Muscle of arm (tissue), 12 donors: ENCODE data around the gene TAF1. TPM values are rescaled to one million over a fixed set of nuclear protein-coding genes. Genes with fewer than 3 reads are reported as not detected.
"Not testable (repeated sequence)": the region's sequence is repeated elsewhere in the genome, so short reads cannot be mapped to it uniquely, and the experiment has no call there.

Source experiments
- DNase-seq: peaks from one replicate; pipeline ENCODE4 v3.0.0-alpha.2; 2013
- polyA plus RNA-seq, 12 donors: library from polyadenylated mRNA; unstranded; fragments of 120-200 nt; gene quantifications; one replicate each; pipeline ENCODE4 v1.2.1, GENCODE V29; 2013; ENCODE audit not compliant: insufficient read length in 12 of 12

Gene TAF1
- polyA plus RNA-seq, 12 donors: 20.4 to 48.9 (median 27.8) TPM; not detected in 1

DNA sequence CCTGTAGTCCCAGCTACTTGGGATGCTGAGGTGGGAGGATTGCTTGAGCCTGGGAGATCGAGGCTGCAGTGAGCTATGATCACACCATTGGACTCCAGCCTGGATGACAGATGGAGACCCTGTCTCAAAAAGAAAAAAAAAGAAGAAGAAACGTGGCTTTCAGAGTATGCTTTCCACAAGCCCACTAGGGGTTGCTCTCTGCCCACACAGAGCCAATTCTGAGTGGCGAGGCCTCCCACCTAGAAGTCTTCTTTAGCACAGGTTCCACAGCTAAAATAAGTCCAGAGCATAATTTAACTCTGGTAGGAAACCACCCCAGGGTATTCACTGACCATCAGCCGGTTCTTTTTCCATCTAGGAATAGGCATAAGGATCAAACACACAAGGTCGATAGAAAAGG is 50.1 kb downstream of the TAF1 start:
- not testable (repeated sequence) for DNase-seq

DNA sequence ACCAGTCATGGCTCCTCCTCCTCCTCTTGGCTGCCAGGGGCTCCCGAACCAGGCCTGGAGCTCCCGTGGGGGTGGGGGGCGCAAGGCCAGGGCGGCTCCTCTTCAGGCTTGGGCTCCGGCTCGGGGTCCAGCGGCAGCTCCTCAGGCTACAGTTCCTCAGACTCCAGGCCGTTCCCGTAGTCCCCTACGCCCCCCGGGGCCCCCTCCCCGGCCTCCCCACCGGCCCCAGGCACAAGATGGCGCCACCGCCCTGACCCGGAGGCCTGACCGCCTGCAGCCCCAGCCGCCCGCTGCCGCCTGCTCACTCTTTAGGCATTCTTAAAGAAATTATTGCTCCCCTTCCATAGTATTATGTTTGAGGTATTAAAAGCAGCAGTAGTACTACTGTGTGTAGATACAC is 54.5 kb downstream of the TAF1 start:
- DNase-seq: no peak

DNA sequence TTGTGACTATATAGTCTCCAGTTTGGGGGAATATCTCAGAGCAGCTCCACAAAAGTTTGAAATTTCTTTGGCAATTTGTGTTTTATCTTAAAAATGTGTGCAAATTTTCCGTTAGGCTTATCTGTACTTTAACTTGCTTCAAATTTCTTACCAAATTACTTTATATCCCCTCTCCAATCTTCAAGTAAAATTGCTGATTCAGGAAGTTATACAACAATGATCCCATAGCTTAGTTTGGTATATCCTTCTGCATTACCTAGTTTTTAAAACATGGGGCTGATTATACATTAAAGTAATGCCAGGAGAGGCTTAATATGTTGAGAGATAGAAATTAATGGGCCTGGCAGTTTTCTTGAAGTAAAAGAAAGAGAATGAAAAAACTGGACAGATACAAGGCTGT is 66.6 kb downstream of the TAF1 start:
- DNase-seq: no peak

DNA sequence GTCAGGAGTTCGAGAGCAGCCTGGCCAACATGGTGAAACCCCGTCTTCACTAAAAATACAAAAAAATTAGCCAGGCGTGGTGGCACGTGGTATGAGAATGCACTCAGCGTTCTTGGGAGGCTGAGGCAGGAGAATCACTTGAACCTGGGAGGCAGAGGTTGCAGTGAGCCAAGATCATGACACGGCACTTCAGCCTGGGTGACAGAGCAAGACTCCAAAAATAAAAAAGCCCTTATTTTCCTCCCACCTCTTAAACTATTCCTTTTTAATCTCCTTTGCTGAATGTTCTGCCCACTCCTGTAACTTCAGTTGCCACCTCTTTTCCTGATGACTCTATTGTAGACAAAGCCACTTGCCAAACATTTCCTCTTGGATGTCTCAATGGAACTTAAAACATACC is 72.6 kb downstream of the TAF1 start:
- DNase-seq: no peak

DNA sequence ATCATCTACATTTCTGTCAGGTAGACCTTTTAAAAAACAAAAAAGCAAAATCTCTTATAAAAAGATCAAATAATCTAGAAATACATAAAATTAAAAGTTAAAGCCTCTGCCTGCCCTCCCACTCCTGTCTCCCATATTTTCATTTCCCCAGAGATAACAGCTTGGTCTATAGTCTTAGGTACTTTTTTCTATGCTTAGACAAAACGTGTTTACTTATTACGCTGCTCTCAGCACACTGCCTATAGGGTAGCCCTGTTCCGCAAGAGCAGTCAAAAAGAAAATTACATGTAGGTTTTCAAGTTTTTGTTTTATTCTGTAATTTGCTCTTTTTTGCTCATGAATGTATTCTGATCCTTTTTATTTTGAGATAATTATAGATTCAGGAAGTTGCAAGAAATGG is 73.3 kb downstream of the TAF1 start:
- no peak for DNase-seq

DNA sequence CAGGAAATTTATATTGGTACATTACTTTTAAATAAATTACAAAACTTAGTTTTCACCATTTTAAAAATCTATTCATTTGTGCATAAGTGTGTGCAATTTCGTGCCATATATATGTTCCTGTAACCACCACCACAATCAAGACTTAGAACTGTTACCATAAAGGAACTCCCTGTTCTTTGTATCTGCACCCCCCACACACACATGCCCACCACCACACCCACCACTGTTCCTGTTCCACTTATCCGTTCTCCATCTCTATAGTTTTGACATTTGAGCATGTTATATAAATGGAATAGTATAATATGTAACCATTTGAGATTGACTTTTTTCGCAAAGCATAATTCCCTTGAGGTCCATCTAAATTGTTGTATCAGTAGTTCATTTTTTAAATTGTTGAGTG is 73.7 kb downstream of the TAF1 start:
- no peak for DNase-seq

DNA sequence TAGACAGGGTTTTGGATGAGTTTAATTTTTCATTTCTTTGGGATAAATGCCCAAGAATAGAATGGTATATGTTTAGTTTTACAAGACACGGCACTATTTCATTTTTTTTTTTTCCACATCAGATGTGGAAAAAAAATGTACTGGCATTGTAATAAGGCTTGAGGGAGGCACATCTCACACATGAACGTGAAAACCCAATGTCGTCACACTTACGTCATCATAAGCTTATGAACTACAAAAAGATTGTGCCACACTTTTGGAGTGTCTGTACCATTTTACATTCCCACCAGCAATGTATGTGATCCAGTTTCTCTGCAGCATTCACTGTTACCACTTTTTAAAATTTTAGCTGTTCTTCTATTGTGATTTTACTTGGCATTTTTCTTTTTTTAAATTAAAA is 74.2 kb downstream of the TAF1 start:
- DNase-seq: no peak

DNA sequence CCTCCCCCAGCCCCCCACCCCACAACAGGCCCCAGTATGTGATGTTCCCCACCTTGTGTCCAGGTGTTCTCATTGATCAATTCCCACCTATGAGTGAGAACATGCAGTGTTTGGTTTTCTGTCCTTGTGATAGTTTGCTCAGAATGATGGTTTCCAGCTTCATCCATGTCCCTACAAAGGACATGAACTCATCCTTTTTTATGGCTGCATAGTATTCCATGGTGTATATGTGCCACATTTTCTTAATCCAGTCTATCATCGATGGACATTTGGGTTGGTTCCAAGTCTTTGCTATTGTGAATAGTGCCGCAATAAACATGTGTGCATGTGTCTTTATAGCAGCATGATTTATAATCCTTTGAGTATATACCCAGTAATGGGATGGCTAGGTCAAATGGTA is 75.7 kb downstream of the TAF1 start:
- not testable (repeated sequence) for DNase-seq

DNA sequence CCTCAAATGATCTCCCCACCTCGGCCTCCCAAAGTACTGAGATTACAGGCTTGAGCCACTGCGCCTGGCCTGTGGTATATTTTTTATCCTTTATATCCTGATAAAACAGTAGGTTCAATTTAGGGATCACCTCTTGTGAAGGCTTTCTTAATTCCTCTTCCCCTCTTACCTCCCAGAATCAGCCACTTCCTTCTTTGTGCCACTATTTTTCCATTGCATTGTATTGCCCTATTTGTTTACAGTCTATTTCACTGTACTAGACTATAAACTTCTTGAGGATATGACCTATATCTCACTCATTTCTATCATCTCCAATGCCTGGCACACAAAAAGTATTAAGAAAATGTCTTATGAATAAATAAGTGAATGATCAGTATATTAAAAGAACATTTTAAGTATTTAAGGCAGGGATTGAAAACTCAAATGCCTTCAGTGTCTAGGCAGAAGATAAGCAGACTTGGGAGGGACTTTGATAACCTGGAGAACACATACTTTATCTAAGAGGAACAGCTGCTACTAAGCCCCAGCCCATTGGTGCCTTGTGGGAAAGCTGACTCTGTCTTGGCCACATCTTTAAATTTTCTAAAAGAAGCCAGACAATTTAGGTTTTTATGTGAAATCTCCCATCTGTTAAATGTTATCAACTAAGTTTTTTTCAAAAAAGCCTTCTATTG is 84.4 kb downstream of the TAF1 start:
- DNase-seq: no peak

DNA sequence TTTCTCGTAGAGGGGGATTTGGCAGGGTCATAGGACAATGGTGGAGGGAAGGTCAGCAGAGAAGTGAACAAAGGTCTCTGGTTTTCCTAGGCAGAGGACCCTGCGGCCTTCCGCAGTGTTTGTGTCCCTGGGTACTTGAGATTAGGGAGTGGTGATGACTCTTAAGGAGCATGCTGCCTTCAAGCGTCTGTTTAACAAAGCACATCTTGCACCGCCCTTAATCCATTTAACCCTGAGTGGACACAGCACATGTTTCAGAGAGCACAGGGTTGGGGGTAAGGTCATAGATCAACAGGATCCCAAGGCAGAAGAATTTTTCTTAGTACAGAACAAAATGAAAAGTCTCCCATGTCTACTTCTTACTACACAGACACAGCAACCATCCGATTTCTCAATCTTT is 85.4 kb downstream of the TAF1 start:
- not testable (repeated sequence) for DNase-seq

DNA sequence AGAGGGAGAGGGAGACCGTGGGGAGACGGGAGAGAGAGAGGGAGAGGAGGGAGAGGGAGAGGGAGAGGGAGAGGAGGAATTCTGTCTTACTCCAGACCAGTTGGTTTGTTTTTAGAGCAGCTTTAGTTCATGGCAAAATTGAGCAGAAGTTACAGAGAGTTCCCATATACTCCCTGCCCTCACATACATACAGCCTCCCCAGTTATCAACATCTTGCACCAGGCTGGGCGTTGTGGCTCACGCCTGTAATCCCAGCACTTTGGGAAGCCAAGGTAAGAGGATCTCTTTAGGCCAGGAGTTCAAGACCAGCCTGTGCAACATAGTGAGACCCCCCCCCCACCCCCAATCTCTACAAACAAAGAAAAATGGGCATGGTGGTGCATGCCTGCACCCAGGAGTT is 86.9 kb downstream of the TAF1 start:
- no peak for DNase-seq

DNA sequence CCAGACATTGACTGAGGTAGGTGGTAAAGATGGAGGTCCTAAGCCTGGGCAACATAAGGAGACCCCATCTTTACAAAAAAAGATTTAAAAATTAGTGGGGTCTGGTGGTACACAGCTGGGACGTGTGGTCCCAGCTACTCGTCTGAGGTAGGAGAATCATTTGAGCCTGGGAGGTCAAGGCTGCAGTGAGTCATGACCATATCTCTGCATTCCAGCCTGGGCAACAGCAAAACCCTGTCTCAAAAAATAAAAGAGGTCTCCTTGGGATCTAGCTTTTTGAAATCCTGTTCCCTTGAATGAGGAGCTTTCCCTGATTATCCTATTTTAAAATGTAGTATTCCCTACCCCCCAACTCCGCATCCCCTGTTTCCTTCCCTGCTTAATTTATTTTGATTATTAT is 88.1 kb downstream of the TAF1 start:
- DNase-seq: no peak

DNA sequence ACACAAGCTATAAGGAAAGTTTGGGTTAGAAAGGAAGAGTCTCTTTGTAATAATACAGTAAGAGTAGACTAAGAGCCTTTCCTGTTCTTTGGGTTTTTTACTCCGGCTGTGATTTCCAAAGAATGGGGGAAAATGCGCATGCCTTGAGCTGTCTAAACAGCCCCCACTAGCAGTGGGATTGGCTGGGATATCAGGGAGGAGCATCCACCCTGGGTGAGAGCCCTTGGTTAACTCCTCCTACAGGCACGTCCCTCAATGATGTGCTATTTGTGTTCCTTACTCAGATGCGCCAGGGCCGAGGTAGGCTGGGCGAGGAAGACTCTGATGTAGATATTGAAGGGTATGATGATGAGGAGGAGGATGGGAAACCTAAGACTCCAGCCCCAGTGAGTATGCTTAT is 92.7 kb downstream of the TAF1 start:
- no peak for DNase-seq

DNA sequence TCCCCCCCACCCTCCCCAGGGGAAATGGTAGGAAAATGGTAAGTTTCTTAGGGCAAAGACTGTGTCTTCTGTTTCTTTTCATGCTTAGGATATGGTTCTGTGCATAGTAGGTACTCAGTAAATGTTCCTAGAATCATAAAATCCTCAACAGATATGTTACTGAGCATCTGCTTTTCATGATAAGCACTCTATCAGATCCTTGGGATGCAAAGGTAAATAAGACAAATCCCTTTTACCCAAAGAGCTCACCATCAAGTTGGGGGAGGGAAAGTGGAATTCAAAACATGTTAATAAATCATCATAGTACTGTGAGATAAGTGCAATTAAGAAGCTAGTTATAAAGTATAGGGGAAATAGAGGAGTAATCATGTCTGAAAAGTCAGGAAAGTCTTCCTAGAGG is 98.8 kb downstream of the TAF1 start:
- DNase-seq: no peak

DNA sequence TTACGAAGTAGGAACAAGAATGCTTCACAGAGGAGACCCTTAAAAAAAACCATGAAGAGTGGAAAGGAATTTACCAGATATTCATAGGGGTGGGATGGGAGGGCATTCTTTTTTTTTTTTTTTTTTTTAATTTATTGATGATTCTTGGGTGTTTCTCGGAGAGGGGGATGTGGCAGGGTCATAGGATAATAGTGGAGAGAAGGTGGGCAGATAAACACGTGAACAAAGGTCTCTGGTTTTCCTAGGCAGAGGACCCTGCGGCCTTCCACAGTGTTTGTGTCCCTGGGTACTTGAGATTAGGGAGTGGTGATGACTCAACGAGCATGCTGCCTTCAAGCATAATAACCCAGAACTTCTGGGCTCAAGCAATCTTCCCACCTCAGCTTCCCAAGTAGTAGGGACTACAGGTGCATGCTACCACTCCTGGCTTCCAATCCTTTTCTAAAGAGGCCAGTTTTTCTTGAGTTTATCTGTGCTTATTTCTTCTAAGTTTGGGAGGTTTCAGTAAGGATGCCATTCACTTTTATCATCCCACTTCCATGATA is 100.9 kb downstream of the TAF1 start:
- DNase-seq: no peak

DNA sequence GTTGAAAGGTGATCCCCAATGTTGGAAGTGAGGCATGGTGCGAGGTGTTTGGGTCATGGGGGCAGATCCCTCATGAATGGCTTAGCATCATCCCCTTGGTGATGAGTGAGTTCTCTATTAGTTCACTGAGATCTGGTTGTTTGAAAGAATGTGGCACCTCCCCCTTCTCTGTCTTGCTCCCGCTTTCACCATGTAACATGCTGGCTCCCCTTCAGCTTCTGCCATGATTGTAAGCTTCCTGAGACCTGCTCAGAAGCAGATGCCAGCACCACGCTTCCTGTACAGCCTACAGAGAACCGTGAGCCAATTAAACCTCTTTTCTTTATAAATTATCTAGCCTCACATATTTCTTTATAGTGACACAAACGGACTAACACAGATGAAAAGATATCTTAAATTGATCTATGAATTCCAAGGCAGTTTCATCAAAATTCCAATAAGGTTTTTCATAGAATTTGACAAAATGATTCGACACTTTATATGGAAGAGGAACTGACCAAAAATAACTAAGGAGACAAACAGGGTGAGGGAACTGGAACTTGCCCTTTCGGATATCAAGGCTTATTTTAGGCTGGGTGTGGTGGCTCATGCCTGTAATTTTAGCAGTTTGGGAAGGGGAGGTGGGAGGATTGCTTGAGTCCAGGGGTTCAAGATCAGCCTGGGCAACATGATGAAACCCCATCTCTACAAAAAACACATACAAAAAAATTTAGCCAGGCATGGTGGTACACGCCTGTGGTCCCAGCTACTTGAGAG is 109.8 kb downstream of the TAF1 start:
- DNase-seq: no peak

DNA sequence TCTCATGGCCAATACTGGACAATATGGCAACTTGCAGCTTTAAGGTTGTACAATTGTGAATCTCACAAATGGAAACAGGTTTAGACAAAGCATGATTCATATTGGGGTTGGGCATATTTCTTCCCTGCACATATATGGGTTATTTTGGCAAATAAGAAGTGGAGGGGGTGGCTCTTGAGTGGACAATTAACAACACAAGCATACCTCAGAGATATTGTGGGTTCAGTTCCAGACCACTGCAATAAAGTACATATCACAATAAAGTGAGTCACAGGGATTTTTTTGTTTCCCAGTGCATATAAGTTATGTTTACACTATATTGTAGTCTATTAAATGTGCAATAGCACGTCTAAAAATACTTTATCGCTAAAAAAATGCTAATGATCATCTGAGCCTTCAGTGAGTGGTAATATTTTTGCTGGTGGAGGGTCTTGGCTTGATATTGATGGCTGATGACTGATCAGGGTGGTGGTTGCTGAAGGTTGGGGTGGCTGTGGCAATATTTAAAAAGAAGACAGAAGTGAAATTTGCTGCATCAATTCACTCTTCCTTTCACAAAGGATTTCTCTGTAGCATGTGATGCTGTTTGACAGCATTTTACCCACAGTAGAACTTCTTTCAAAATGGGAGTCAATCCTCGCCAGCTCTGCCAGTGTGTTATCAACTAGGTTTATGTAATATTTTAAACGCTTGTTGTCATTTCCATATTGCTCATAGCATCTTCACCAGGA is 116.2 kb downstream of the TAF1 start:
- no peak for DNase-seq

DNA sequence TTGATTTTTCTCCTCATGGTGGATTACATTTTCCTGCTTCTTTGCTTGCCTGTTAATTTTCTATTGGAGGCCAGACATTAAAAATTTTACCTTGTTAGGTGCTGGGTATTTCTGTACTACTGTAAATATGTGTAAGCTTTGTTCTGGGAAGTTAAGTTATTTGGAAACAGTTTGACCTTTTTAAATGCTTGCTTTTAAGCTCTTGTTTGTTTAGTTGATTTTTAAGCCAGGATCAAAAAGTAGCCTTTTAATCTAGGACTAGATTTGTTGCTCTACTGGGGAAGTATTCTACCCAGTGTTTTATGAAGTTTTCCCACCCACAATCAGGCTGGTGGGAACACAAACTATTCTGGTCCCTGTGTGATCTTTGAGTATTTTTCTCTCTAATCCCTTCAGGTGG is 121.7 kb downstream of the TAF1 start:
- no peak for DNase-seq

DNA sequence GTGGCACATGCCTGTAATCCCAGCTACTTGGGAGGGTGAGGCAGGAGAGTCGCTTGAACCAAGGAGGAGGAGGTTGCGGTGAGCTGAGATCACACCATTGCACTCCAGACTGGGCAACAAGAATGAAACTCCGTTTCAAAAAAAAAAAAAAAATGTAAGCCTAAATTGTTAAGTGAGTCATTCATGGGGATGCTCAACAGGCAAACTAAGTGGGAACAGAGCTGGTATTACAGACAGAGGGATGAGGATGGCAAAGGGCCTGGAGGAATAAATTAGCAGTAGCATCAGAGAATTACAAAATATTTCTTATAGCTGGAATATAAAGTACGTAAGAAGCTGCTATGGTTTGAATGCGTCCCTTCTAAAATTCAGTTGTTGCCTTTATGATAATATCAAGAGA is 123.4 kb downstream of the TAF1 start:
- no peak for DNase-seq

DNA sequence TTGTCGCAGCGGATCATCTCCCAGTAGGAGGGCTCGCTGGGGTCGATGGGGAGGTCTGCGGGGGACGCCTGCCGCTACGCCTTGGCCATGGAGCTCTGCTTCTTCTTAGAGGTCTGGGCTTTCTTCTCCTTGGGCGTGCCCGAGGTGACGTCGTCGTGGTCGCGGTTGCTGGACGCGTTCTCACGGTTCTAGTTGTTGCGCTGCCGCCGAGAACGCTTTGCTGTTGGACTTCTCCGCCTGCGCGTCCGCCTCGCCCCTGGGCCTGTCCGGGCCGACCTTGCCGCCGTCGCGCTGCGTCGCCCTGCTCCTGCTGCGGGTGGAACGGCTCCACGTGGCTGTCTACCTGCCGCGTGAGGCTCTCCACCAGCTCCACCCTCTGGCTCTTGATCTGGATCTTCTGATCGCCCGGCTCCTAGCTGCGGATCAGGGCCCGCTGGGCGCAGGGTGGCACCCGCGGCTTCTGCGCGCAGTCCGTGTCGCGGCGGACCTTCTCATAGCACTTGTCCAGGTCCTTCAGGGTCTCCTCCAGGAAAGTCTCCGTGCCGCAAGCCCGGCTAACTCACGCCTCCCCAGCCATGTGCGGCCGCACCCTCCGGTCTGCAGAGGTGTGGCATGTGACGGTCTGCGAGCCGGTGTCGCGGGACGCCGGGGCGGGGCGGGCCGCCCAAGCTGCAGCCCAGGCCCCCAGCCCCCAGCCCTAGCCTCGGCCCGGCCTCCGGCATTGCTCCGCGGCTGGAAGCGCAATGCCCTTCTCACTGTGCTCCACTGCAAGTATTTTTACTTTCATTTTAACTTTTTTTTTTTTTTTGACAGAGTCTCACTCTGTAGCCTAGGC is 126.3 kb downstream of the TAF1 start:
- DNase-seq: peak; percentile 17

DNA sequence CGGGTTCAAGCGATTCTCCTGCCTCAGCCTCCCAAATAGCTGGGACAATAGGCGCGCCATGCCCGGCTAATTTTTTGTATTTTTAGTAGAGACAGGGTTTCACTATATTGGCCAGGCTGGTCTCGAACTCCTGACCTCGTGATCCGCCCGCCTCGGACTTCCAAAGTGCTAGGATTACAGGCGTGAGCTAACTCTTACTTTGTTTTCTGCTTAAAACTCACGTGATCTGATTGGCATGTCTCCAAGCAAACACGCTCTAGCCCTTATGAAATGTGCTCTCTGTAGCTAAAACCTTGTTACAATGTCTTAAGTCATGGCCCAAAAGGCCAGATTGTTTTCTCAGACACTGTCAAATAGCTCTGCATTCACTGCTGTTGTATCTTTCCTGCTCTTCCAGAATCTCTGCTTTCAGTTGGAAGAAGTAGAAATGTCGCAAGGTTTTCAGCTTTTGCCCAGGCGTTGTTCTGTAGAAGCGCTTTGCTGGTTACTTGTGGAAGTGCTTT is 127.0 kb downstream of the TAF1 start:
- DNase-seq: no peak

DNA sequence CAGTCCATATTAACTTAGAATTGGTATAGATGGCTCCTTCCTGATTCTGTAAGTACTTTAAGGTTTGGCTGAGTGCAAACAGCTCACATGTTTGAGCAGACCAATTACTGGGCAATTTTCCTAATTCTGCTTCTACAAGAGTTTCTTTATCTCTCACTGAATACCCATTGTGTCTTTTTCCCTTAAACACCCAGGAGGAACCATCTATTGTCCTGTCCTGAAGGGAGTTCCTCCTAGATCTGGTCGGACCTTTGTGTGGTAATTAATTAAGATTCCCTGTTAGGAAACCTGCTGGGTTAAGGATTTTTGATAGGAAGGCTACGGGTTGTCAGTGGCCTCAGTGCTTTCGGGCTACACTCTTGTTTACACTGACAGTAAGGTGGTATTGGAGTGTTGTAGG is 129.8 kb downstream of the TAF1 start:
- not testable (repeated sequence) for DNase-seq
